LNCaP clone FGC (cell line): Measurements from ENCODE around the gene PLS1.
"Not testable (repeated sequence)": the region's sequence is repeated elsewhere in the genome, so short reads cannot be mapped to it uniquely, and the experiment has no call there.

Experiments
- DNase-seq: peaks from one replicate; pipeline ENCODE4 v3.0.0-alpha.2; 2011; ENCODE audit warnings: low read depth
- H3K4me3 ChIP-seq: 2 replicates; pipeline ENCODE4 v1.5.1; 2011; ENCODE audit warnings: mild to moderate bottlenecking, low read depth, low read length, control low read depth
- TF ChIP-seq, protein P1 (sequence below): IDR thresholded peaks from 2 replicates; pipeline ENCODE4 v1.5.1; 2012; ENCODE audit warnings: mild to moderate bottlenecking; ENCODE audit not compliant: control insufficient read depth, insufficient read depth; ENCODE audit errors: extremely low read depth

PLS1 gene

DNA sequence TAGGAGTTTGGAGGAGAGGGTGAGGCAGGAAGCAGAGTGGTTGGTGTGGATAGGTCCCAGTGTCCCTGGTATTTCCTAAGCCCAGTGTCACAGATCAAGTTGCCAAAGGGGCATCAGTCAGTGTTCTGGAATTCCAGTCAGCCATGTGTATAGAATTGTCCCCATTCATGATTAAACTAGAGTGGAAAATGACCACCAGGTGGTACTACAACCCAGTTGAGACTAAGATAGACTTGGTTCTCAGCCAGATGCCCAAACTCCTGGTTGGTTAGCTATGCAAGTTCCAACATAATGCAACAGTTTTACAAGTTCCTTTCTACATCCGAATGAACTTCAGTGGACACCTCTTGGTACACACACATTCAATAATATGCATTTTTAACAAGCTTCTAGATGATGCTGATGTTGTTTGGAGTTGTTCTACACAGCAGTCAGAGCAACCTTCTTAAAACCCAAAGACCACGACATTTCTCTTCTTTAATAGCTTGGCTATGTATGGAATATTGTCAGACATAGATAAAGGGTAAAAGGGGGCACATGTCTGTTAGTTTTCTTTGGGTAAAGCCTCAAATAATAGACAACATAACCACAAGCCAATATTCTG is 9.3 kb upstream of the PLS1 start:
- H3K4me3 ChIP-seq: no peak overlapping the region
- peak; percentile 69 for DNase-seq
- TF ChIP-seq, protein P1, sequence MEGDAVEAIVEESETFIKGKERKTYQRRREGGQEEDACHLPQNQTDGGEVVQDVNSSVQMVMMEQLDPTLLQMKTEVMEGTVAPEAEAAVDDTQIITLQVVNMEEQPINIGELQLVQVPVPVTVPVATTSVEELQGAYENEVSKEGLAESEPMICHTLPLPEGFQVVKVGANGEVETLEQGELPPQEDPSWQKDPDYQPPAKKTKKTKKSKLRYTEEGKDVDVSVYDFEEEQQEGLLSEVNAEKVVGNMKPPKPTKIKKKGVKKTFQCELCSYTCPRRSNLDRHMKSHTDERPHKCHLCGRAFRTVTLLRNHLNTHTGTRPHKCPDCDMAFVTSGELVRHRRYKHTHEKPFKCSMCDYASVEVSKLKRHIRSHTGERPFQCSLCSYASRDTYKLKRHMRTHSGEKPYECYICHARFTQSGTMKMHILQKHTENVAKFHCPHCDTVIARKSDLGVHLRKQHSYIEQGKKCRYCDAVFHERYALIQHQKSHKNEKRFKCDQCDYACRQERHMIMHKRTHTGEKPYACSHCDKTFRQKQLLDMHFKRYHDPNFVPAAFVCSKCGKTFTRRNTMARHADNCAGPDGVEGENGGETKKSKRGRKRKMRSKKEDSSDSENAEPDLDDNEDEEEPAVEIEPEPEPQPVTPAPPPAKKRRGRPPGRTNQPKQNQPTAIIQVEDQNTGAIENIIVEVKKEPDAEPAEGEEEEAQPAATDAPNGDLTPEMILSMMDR: peak; percentile 73

DNA sequence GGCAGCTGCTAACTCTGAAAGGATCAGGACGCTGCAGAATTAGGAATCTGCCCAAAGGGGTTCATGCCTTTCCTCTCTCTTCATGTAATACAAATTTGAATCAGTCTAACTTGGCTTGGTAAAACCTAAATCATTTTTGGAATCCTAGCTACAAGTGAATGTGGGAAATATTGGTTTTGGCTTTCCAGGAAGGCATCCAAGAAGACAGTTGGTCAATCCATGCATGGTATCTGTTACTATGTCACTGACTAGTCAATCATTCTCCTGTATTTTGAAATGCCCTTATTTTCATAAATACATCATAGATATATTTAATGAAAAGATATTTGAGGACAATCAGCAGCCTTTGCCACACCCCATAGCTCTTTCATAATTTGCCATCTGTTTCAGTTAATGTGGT is 7.5 kb upstream of the PLS1 start:
- no peak for DNase-seq
- H3K4me3 ChIP-seq: no peak overlapping the region
- TF ChIP-seq, protein P1: no peak

DNA sequence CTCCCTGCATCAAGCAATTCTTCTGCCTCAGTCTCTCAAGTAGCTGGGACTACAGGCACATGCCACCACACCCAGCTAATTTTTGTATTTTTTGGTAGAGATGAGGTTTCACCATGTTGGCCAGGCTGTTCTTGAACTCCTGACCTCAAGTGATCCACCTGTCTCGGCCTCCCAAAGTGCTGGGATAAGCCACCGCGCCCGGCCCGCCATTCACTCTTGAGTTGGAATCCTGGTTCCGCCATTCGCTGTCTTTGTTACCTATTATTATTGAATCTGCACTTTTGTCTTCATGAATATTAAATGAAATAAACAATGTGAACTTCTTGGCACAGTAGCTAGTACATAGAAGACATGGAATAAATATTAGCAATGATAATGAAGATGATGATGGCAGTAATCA is 3.9 kb upstream of the PLS1 start:
- DNase-seq: not testable (repeated sequence)

DNA sequence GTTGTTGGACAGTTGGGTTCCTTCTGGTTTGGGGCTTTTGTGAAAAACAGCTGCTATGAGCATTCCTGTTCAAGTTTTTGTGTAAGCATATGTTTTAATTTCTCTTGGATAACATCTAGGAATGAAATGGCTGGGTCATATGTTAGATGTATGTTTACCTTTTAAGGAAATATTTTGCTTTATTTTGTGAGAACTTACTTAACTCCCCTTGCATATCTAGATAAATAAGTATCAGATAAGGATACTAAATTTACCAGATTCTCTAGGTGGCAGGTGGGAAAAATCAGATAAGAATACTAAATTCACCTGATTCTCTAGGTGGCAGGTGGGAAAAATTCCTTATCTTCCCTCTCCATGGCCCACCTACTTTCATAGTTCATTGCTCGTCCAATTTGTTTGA is 1.1 kb upstream of the PLS1 start:
- TF ChIP-seq, protein P1: no peak
- DNase-seq: no peak
- peak overlapping the region; percentile 64 for H3K4me3 ChIP-seq

More for the DNA sequence above, 3.9 kb upstream of the PLS1 start:
- H3K4me3 ChIP-seq: not testable (repeated sequence)

DNA sequence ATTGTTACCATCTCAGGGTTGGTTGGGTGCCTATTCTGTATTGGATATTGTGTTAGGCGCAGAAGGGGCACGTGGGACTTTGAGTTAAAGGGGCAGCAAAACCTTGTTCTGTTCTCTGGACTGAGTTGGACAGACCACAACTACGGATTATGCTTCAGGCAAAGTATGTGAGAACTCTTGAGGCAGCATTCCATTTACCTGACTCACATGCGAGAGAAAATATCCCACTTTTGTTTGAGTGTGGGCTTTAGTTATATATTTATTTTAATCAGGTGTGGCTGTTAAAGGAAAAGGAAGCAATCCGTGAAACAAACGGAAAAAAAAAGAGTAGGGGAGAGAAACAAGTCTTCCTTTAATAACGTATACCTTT is 627 bp upstream of the PLS1 start:
- peak overlapping the region; percentile 64 for H3K4me3 ChIP-seq
- TF ChIP-seq, protein P1: no peak
- no peak for DNase-seq

DNA sequence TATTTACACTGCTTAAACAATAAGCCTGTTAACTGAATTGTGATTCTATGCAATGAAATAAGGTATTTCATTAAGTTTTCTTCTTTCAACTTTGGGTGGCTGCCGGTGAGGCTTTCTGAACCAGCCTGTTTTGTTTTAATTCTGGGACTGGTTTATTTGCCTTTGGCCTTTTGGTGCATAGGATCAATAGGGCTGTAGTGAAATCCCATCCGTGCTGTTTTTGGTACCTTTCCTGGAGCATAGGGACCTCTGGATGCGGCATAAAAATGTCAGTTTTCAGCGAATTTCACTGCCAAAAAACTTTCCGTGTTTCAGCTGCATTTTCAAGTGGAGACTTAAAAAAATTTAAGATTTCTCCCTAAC is 514 bp downstream of the PLS1 start:
- H3K4me3 ChIP-seq: peak overlapping the region; percentile 64
- no peak for DNase-seq
- TF ChIP-seq, protein P1: no peak

DNA sequence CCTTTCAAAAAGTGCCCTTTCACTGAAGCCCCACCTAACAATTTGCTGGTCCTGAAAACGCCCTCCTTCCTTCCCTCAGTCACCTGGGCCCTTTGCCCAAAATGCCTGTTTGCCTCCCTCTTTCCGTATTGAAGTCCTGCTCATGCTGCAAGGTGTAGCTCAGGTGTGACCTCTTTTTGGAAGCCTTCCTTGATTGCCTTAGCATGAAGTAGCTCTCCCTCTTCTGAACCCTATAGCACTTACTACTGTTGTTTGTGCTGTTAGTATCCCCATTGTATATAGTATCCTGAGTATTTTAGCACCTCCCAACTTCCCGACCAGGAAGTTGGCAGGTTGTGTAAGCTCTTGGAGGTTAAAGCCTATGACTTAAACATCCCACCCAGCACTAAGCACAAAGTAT is 1.7 kb downstream of the PLS1 start:
- TF ChIP-seq, protein P1: no peak
- H3K4me3 ChIP-seq: no peak overlapping the region
- DNase-seq: no peak
